ENCODE measurements around the gene BNC2.

Gene BNC2

GRCh38 chr9:16654596-16655126 lies 215.8 kb downstream of the BNC2 start:
- H3K27me3 ChIP-seq (ENCODE audit: insufficient read depth, poor library complexity, severe bottlenecking), result no peaks in the 10 kb centered on the region
- no peak overlapping the region for H3K4me3 ChIP-seq (replicated peaks; ENCODE audit: insufficient read depth, low read length)
- TF ChIP-seq REST (IDR thresholded peaks at IDR 0.05; ENCODE audit: insufficient replicate concordance, low read depth) (no peak), GABPA (IDR thresholded peaks at IDR 0.05; ENCODE audit: low read depth) (no peak), SPI1 (IDR thresholded peaks at IDR 0.05; ENCODE audit: borderline replicate concordance, low read depth) (no peak), POLR2AphosphoS5 (IDR thresholded peaks at IDR 0.05; ENCODE audit: low read depth) (no peak)
- TF ChIP-seq, protein P1, sequence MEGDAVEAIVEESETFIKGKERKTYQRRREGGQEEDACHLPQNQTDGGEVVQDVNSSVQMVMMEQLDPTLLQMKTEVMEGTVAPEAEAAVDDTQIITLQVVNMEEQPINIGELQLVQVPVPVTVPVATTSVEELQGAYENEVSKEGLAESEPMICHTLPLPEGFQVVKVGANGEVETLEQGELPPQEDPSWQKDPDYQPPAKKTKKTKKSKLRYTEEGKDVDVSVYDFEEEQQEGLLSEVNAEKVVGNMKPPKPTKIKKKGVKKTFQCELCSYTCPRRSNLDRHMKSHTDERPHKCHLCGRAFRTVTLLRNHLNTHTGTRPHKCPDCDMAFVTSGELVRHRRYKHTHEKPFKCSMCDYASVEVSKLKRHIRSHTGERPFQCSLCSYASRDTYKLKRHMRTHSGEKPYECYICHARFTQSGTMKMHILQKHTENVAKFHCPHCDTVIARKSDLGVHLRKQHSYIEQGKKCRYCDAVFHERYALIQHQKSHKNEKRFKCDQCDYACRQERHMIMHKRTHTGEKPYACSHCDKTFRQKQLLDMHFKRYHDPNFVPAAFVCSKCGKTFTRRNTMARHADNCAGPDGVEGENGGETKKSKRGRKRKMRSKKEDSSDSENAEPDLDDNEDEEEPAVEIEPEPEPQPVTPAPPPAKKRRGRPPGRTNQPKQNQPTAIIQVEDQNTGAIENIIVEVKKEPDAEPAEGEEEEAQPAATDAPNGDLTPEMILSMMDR (IDR thresholded peaks at IDR 0.05; ENCODE audit: insufficient read depth, low read length), result no peak
- no peak overlapping the region for H3K27ac ChIP-seq (replicated peaks)
- no peak for DNase-seq (ENCODE audit: low read depth in 1 of 2, low spot score in 1 of 2)

GRCh38 chr9:16653491-16654399 lies 216.7 kb downstream of the BNC2 start:
- TF ChIP-seq POLR2AphosphoS5 (IDR thresholded peaks at IDR 0.05; ENCODE audit: low read depth) (no peak), SPI1 (IDR thresholded peaks at IDR 0.05; ENCODE audit: borderline replicate concordance, low read depth) (no peak), REST (IDR thresholded peaks at IDR 0.05; ENCODE audit: insufficient replicate concordance, low read depth) (no peak), GABPA (IDR thresholded peaks at IDR 0.05; ENCODE audit: low read depth) (no peak)
- TF ChIP-seq, protein P1 (IDR thresholded peaks at IDR 0.05; ENCODE audit: insufficient read depth, low read length), result no peak
- Histone ChIP-seq H3K4me3 (replicated peaks; ENCODE audit: insufficient read depth, low read length) (no peak overlapping the region), H3K27me3 (ENCODE audit: insufficient read depth, poor library complexity, severe bottlenecking) (no peaks in the 10 kb centered on the region), H3K27ac (replicated peaks) (no peak overlapping the region)
- DNase-seq (ENCODE audit: low read depth in 1 of 2, low spot score in 1 of 2), result no peak

- TF ChIP-seq, protein P1 (IDR thresholded peaks at IDR 0.05; ENCODE audit: insufficient read depth, low read length), result no peak
- TF ChIP-seq GABPA (IDR thresholded peaks at IDR 0.05; ENCODE audit: low read depth), result no peak
- no peak for TF ChIP-seq POLR2AphosphoS5 (IDR thresholded peaks at IDR 0.05; ENCODE audit: low read depth)
- no peak for TF ChIP-seq SPI1 (IDR thresholded peaks at IDR 0.05; ENCODE audit: borderline replicate concordance, low read depth)
- no peak for TF ChIP-seq REST (IDR thresholded peaks at IDR 0.05; ENCODE audit: insufficient replicate concordance, low read depth)
- no peak overlapping the region for H3K4me3 ChIP-seq (replicated peaks; ENCODE audit: insufficient read depth, low read length)
- DNase-seq (ENCODE audit: low read depth in 1 of 2, low spot score in 1 of 2), result no peak
- H3K27me3 ChIP-seq (ENCODE audit: insufficient read depth, poor library complexity, severe bottlenecking), result no peaks in the 10 kb centered on the region
- no peak overlapping the region for H3K27ac ChIP-seq (replicated peaks)
Observed at GRCh38 chr9:16652582-16652981, 217.9 kb downstream of the BNC2 start.
